GM21786 (cell line): ENCODE measurements around the gene SLC40A1.

Experiments
- ATAC-seq: cut with Tn5 transposase; IDR thresholded peaks from one replicate; pipeline ENCODE4 v1.9.1; 2021; ENCODE audit not compliant: unreplicated experiment

The SLC40A1 gene

DNA sequence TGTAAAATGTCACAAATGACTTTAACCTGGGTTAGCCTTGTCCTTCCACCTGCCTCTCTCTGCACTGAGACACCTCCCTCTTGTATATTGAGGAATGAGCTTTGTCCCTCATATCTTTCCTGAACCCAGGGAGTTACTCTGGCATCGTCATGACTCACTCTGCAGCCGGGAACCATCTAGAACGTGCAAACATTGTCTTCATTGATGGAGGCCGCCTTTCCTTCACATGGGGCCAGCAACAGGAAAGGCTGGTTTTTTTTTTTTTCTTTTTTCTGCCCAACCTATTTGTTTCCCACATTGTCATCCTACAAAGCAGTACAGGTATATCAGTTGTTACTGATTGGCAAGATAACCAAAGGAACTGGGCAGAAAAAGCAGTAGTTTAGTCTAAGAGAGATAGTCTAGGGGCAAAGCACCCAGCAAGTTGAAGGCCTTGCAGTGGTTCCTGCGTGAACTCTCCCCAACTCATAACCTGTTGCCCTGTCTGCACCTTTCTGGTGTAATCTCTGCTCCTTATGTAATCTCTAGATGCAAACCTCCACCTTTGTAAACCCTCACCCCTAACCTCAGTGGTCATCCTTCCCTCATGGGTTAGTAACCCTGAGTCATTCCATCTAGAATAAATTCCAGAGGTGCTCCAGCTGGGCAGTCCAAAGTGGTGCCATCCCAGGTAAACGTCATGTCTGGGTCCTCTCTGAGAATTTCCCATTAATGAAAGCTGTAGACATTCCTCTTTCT, 38.3 kb downstream of the SLC40A1 start:
- no peak for ATAC-seq

DNA sequence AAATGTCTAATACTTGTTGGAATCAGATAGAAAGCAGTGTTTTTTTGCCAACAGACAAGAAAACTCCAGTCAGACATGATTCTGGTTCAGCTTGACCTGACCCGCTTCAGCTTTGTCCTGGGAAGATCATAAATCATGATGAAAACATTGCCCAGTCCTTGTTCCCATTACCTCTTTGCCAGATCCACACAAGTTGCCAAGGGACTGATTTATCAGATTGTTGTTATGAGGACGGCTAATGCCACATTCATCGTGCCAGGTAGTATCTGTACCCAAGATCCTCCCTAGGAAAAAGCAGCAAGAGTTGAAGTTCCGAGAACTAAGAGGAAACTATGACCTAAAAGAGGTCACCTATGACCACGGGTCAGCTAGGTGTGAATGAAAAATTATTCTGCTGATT, 39.0 kb downstream of the SLC40A1 start:
- ATAC-seq: no peak

DNA sequence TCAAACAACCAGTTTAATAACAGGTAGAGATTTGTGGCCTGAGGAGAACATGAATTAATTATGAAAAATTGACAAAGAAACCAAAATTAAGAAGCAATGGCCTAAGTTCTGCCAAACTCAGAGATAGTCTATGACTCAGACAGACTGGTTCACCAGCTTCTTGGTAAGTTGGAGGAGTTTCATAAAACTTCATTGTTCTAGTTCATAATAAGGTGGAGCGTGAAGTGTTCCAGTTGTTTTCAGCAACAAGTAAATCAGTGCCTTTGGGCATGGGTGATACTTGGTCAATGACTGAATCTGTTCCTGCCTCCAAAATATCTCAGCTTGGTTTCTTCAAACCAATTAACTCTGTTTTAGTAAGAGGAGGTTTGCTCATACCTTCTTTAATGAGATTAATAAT, 40.0 kb downstream of the SLC40A1 start:
- no peak for ATAC-seq

DNA sequence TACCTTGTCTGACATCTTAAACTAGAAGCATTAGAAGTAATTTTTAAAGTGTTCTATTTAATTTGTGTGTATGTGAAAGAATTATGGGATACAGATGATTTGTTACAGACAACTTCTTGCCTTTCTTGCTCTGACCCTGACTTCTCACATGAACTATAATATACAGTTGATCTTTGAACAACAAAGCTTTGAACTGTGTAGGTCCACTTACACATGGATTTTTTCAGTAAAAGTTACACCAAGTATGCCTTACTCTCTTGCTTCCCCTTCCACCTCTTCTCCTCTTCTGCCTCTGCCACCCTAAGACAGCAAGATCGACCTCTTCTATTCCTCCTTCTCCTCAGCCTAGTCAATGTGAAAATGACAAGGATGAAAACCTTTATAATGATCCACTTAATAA, 42.2 kb downstream of the SLC40A1 start:
- ATAC-seq: no peak

DNA sequence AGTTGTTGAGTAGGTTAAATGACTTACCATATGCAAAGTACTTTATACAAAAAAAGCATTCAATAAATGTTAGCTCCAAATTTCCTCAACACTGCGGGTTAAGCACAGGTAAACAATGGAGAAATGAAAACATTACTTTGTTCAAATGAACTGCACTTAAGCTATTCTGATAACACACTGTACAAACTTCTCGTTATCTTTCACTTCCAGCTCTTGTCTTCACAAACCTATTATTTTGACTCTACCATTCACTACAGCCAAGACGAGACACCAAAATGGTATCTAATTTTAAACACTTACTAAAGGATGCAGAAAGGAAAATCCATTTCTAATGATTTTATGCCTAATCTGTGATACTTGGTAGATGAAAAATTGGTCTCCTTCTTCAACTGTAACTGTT, 43.8 kb downstream of the SLC40A1 start:
- ATAC-seq: no peak

DNA sequence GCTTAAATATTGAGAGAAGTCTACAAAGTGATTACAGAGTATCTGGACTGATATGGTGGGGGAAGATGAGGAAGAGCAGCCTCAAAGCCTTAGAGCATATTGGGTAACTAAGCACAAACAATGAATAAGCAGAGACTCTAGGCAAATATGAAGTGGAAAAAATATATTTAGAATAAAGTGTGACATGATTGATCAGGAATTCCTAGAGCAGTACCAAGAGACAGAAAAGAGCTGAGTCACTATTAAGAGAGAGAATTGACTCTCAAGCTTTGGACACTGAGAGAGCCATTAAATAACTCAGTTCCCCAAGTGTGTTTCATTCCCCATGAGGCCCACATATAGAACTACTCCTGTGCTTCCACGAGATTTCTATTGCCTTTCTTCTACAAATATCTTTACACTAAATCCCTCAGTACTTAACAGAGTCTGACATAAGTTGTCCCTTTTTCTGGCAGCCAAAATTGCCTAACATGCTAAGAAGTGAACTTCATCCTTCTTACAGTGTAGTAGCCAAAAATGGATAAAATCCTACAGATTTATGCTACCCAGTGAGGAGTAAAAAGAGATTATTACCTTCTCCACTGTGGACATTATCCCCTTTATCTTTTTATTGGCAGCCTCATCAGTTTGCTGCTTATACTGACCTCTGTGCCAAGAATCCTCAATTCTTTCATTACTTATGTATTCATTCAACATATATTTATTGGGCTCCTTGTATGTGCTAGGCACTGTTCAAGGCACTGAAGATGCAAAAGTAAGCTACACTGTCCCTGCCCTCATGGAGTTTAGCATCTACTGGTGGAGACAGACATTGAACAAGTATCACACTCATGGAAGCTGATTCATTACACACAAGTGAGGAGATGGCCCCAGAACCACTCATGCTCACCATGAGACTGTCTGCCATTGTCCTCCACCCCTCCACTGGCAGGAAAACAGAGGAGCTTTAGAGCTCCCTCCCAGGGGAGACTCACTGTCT, 45.4 kb downstream of the SLC40A1 start:
- no peak for ATAC-seq

DNA sequence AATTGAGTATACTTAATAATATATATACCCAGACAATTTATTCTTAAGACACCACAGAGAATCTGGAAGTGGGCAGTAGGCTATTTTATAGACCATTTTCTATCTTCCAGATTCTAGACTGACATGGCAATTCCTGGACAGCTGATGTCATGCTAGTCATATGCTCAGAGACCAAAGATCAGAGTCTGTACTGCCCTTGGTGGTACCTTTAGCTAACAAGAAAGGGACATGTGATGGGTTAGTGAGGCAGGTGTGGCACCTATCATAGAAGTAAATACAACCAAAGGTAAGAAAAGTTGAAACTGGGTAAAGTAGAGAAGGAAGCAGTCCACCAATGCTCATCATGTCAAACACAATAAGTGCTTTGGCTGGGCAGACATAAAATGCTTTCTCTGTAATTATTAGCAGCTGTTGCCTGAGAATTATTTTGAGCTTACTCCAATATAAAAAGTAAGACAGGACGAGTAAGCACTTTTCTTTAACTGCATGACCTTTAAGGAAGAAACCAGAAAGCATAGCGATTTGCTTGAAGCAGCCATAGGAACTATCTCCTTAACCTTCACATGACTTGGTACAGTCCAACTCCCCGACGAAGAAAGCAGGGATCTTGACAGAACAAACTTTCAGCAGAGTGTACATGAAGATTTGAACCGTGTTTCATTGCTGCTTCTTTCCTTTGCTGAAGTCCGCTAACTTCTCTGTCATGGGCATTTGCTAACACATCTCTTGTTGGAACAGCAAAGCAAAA, 47.1 kb downstream of the SLC40A1 start:
- ATAC-seq: no peak

DNA sequence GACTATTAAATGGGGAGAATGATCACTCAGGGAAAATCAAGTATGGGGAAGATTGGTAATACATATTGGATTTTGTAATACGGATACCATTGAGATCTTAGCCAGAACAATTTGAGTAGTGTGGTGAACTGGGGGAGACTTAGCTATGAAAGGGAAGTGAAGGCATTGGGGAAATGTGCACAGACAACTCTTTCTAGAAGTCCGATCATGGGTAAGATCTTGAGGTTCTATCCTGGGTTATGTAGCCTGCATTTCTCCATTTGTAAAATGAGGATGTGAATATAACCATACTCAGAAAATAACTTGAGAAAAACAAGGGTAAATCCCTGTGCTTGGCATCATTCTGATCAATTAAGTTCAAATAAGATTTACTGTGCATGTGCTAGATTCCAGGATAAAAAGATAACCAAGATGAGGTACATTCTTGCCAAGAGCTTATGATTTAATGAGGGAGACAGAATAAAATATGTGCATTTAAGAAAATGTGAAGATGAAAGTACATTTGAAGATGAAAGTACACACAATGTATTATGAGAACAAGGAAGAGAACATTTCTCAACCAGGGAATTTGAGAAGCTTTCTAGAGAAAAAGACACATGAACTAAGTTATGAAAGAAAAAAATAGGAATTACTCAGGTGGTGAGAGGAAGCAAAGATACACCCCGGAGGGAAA, 49.5 kb downstream of the SLC40A1 start:
- no peak for ATAC-seq

DNA sequence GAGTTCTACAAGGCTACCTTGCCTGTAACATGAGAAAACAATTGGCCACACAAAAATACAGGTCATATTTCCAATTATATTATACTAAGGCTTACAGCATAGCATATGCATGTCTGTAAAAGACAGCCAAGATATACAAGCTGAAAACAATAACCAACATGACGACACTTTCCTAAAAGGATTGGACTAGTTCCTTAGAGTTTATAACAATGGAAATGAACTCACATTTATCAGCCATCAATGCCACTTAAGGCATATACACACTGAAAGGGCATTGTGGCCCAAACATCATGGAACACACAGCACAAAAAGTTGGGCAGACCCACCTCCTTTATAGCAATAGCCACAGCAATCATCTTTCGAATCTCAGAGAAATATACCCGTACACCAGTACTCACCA, 52.0 kb downstream of the SLC40A1 start:
- ATAC-seq: no peak

DNA sequence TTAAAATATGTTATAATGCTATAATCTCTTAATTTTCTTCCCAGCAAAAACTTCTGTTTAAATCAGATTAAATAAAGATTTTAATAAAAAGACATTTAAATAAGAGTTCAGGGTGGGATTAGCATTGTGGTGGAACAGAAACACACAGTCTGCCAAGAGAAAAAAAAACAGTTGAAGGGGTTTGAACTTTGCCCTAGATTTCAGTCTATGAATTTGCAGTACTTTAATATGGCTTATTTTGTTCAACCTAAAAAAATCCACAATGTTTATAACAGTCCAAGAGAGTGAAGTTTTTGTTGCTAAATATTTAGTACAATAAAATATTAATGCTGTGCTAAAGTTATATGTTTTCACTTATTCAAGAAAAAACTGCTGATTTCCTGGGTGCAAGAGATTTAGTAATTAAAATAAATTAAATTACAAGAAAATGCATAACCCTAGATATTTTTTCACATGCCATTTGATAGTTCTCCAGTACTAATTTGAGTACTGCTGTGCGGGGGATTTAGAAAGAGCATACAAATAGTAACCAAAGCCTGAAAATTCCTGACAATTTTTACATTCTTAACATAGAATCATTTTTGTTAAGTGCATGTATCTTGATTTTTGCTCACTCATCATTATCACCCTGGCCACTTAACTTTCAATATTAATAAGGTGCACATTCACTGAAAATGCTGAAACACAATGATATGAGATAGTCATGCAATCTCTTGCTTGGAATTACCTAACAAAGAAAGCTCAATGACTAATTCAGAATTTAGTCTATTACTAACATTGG, 52.6 kb downstream of the SLC40A1 start:
- ATAC-seq: no peak

DNA sequence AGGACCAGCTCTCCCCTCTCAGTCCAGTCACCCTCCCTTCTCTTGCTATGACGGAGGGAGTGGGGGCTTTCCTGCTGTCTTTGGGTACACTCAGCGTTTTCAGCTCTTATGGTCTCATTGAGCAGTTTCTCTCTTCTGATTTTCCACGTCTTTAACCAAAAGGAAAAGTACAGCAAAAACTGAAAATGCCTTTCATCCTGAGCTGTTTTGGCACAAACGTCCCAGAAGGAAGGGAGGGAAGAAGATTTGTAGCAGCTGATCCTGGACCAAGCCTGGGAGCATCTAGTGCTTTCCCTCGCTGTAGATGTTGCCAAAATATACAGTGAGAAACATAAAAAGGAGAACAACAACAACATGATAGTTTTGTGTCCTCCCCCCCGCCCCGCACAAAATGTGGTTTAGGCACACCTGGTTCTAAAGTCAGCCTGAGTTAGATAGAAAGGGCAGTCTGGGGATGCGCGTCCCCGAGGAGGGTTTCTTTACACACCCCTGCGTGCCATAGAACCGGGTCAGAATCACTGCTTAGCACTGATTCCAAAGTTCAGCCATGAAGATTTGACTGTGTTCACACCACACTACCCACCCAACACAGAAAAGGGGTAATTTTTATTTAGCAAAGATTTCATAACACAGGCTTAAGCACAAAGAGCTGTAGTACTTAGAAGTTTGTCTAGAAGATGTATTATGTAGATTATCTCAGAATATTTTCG, 53.4 kb downstream of the SLC40A1 start:
- no peak for ATAC-seq

DNA sequence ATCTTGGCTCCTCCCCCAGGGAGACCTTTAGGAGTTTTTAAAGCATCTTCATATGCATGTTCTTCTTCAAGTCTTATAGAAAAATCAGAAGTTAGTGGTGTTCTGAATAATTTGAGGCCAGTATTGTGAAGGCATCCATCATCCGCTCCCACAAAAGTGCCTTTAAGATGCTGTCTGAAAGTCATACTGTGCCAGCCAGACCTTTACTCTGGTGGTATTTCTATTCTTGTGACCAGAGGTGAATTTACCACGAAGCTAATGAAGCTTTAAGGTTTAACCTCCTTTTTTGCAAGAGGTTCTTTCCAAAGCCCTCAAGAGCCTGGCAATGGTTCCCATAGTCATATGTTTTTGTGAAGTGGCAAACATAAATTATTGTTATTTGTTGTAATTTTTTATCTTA, 54.3 kb downstream of the SLC40A1 start:
- no peak for ATAC-seq

DNA sequence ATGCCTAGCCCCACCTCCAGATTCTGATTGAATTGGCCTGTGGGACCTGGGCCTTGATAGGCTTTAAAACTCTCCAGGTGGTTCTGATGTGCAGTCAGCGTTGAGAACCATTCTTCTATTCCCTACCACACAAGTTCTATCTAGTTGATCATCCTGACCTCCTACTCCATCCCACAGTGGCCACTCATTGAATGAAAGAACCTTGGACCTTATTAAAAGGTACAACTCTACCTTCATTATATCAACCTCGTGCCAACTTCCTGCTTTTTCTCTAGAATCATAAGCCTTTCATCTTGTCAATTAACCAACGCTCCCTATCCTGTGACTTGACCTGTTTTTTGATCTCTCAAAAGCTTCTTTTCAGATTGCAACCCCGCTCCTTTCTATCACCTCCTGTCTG, 55.8 kb downstream of the SLC40A1 start:
- no peak for ATAC-seq

DNA sequence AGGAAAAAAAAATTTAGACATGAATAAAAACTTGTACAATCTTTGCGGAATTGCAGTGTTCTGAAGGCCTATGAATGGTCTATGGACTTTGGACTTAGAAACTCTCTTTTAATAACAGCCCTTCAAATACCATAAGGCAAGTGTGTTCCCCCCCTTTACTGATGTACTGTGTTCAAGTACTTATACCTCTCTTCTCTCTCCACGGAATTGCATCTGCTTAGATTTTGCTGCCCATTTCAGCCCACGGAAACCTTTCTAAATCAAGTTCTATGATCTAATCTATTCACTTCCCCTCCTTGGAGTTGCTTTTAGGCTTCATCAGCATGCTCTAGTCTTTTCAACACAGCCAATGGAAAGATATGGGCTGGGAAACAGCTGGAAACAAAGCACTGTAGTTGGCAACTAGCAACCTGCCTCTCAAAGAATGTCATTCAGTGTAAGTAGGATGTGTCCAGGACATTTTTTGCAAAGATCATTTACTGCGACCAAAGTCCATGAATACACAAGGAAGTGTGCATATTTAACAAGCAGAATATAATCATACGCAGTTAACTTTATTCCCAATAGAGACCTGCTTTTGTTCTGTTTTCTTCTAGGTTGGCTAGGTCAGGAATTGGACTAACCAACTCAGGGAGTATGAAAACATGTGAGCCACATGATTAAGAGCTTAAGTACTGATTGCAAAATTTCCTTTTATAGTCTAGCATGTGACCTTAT, 58.0 kb downstream of the SLC40A1 start:
- no peak for ATAC-seq

DNA sequence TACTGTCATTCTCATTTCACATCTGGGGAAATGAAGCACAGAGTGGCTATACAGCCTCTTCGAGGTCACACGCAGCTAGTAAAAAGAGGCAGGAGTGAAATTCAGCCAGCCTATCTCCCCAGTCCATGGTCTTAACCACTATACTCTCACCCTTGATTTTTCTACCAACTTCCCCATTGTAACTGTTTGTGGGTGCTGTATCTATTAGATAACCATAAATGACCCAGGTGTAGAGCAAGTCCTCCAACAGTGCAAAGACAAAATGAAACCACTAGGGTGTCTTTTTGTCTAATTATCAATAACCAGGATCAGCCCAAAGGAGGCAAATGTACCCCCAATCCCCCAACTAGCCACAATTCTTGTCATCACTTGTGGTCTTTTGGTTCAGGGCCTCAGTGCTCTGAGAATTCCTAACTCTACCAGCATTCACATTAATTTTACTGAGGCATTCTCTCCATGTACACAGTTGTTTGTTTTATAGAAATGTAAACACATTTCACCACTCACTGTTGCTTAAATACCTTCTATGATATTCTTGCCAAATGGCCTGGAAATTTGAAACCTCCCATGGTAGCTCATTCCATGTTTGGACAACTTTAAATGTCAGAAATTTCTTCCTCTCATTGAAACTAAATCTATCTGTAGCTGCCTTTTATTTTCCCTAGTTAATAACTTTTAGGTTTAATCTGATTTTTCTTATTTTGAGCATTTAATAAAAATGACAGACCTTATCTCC, 58.7 kb downstream of the SLC40A1 start:
- no peak for ATAC-seq

DNA sequence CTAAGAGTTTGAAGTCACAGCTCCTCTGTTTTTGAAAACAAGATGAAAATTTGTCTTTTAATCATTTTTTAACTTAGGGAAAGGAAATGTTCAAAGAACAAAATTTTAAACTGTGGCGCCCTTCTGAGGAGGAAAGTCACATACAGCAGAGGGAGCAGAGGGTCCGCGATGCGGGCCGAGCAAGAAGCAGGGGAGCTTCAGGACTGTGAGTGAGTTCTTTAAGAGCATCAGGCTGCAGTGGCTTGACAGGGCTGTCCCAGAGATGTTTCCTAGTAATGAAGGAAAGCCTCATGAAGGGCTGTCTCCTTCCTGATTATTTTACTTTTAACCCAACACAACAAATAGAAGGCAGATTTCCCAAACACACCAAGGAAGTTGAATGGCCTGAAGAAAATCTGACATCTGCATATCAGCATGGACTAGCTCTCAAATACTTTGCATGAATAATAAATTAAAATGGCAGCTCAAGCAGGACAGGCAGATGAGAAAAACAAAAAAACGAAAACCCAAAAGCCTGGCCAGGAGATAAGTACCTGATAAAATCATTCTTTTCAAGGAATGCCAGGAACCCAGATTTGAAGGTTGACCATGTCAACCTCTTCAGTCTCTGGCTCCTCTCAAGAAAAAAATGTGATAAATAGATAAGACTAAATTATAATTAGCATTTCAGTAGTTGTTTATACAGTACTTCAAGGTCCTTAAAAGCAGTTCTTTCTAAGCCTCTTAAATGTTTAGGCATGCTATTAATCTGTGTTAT, 60.8 kb downstream of the SLC40A1 start:
- ATAC-seq: no peak

DNA sequence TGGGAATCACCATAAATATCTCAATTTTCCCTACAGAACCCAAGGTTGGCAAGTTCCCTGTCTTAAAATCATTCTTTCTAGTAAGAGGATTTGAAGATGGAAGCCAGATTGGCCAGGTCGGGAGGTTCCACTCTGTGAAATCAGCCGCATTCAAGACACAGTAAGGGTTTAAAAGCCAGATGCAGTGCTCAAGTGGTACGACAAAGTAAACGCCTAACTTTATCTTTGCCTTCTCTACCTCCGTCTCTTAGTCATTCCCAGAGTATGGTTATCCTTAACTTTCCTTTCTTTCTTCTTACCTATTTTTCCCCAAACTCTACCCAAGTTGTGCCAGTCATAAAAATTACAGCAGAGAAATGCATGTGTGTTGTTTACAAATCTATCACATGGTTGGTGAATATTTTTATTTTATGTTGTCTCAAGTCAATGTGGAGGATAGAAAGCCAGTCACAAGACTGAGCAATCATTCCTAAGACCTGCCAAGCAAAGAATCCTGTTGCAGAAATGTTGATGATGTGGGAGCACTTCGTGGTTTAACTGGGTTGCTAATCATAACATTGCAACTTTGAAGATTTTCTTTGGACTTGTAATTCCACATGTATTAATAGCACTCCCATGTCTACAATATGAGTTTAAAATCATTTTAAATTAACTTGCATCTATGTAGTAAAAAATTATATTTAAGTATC, 62.6 kb downstream of the SLC40A1 start:
- no peak for ATAC-seq
